ENCODE data around the gene POMT1. TPM values are rescaled to one million over a fixed set of nuclear protein-coding genes. Genes with fewer than 3 reads are reported as not detected.

The POMT1 gene
- total RNA-seq, 3 donors from 2014 or later (not counting 1 experiment from before 2014, with no cell fraction given) = 35.5 to 38.8 (median 36.3) TPM

DNA sequence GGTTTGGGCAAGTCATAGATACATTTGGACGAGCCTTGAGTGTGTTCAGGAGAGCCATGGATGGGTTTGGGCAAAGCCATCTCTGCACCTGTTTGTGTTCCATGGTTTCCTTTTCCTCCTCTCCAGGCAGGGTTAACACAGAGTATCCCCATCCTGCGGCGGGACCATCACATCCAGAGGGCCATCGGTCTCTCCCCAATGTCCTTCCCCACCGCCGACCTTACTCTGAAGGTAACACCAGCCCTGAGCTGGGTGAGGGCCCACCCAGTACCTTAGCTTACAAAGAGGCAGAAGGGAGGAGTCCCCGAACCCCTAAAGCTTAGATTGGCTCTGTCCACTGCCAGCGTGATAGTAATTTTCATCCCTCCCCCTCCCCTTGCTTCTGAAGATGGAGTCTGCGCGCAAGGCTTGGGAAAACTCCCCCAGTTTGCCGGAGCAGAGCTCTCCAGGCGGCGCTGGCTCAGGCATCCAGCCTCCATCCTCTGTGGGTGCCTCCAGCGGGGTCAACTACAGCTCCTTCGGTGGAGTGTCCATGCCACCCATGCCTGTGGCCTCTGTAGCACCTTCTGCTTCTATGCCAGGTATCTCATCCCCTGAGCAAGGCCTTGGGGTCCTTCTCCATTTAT lies 18.0 kb upstream of the POMT1 start:
- Histone ChIP-seq H3K36me3 (ENCODE audit: control insufficient read depth, insufficient read depth, low read length) (peaks cover 87% of the 10 kb centered on the region), H3K9me3 (ENCODE audit: control insufficient read depth, insufficient read depth, low read length) (no peaks in the 10 kb centered on the region), H3K4me1 (ENCODE audit: control insufficient read depth, insufficient read depth, low read length) (no peaks in the 10 kb centered on the region), H3K27me3 (ENCODE audit: control insufficient read depth, insufficient read depth, low read length) (no peaks in the 10 kb centered on the region), H3K27ac (ENCODE audit: low read length) (no peak overlapping the region), H3K4me3 (ENCODE audit: low read length) (no peak overlapping the region)
- no peak for ATAC-seq
- H3K27me3 Mint-ChIP-seq (ENCODE audit: low read depth in 2 of 2) = no peaks in the 10 kb centered on the region
- H3K9me3 Mint-ChIP-seq = no peaks in the 10 kb centered on the region
- H3K27ac Mint-ChIP-seq = no peak overlapping the region
- 97% methylated on average over 15 of the region's 15 CpGs for WGBS (ENCODE audit: insufficient coverage)
- peaks cover 0 to 10% of the 10 kb centered on the region in 2 donors for H3K4me1 Mint-ChIP-seq
- no peak for DNase-seq
- H3K4me3 Mint-ChIP-seq = no peak overlapping the region
- peaks cover under 1% of the 10 kb centered on the region for H3K36me3 Mint-ChIP-seq
- TF ChIP-seq CTCF (IDR thresholded peaks at IDR 0.05) = no peak
- intact Hi-C loops (cut with micrococcal nuclease) = no loop called here

GRCh38 chr9:131485206-131485605 lies 17.5 kb upstream of the POMT1 start:
- Mint-ChIP-seq H3K9me3 (no peaks in the 10 kb centered on the region), H3K4me1 (peaks cover 0 to 14% of the 10 kb centered on the region in 2 donors), H3K4me3 (no peak overlapping the region), H3K36me3 (no peaks in the 10 kb centered on the region), H3K27me3 (ENCODE audit: low read depth in 2 of 2) (no peaks in the 10 kb centered on the region), H3K27ac (no peak overlapping the region)
- DNase-seq = no peak
- TF ChIP-seq CTCF (IDR thresholded peaks at IDR 0.05) = no peak
- H3K9me3 ChIP-seq (ENCODE audit: control insufficient read depth, insufficient read depth, low read length) = no peaks in the 10 kb centered on the region
- no peak for ATAC-seq
- no peak overlapping the region for H3K4me3 ChIP-seq (ENCODE audit: low read length)
- intact Hi-C loops (cut with micrococcal nuclease) = no loop called here
- 95% methylated on average over 12 of the region's 12 CpGs for WGBS (ENCODE audit: insufficient coverage)
- no peak overlapping the region for H3K27ac ChIP-seq (ENCODE audit: low read length)
- H3K4me1 ChIP-seq (ENCODE audit: control insufficient read depth, insufficient read depth, low read length) = no peaks in the 10 kb centered on the region
- no peaks in the 10 kb centered on the region for H3K27me3 ChIP-seq (ENCODE audit: control insufficient read depth, insufficient read depth, low read length)
- H3K36me3 ChIP-seq (ENCODE audit: control insufficient read depth, insufficient read depth, low read length) = peaks cover 88% of the 10 kb centered on the region

GRCh38 chr9:131485728-131486422 lies 16.8 kb upstream of the POMT1 start:
- no peaks in the 10 kb centered on the region for H3K36me3 Mint-ChIP-seq
- H3K27ac Mint-ChIP-seq = no peak overlapping the region
- DNase-seq (no peak), ATAC-seq (no peak)
- no peaks in the 10 kb centered on the region for H3K27me3 Mint-ChIP-seq (ENCODE audit: low read depth in 2 of 2)
- no peaks in the 10 kb centered on the region for H3K9me3 ChIP-seq (ENCODE audit: control insufficient read depth, insufficient read depth, low read length)
- no peak overlapping the region for H3K27ac ChIP-seq (ENCODE audit: low read length)
- no peaks in the 10 kb centered on the region for H3K9me3 Mint-ChIP-seq
- no peak overlapping the region for H3K4me3 Mint-ChIP-seq
- H3K36me3 ChIP-seq (ENCODE audit: control insufficient read depth, insufficient read depth, low read length) = peaks cover 92% of the 10 kb centered on the region
- peaks cover 0 to 21% of the 10 kb centered on the region in 2 donors for H3K4me1 Mint-ChIP-seq
- 89% methylated on average over 17 of the region's 19 CpGs for WGBS (ENCODE audit: insufficient coverage)
- intact Hi-C loops (cut with micrococcal nuclease) = no loop called here
- H3K27me3 ChIP-seq (ENCODE audit: control insufficient read depth, insufficient read depth, low read length) = no peaks in the 10 kb centered on the region
- TF ChIP-seq CTCF (IDR thresholded peaks at IDR 0.05) = no peak
- no peak overlapping the region for H3K4me3 ChIP-seq (ENCODE audit: low read length)
- H3K4me1 ChIP-seq (ENCODE audit: control insufficient read depth, insufficient read depth, low read length) = no peaks in the 10 kb centered on the region

All from natural killer cell (primary cell).